RWPE2 (cell line): Measurements from ENCODE around the gene MAP7.

ENCODE experiments used
- ATAC-seq: fragments of 200-7000 bp; cut with Tn5 transposase; 3 replicates; pipeline ENCODE4 v1.9.1; 2021; ENCODE audit warnings: low read depth
- DNase-seq: peaks from one replicate; pipeline ENCODE4 v3.0.0-alpha.2; 2020; ENCODE audit warnings: low spot score
- H3K27ac ChIP-seq: fragments of 450-650 bp; 2 replicates; pipeline ENCODE4 v1.5.1; 2017; ENCODE audit warnings: mild to moderate bottlenecking; ENCODE audit not compliant: poor library complexity, severe bottlenecking
- H3K27me3 ChIP-seq: fragments of 250-450 bp; sonication (Bioruptor Pico); 2 replicates; pipeline ENCODE4 v1.5.1; 2021; ENCODE audit warnings: mild to moderate bottlenecking, moderate library complexity; ENCODE audit not compliant: insufficient read depth, poor library complexity, severe bottlenecking
- H3K36me3 ChIP-seq: fragments of 250-450 bp; sonication (Bioruptor Pico); 2 replicates; pipeline ENCODE4 v1.5.1; 2020; ENCODE audit warnings: low read depth, mild to moderate bottlenecking, moderate library complexity
- H3K4me1 ChIP-seq: fragments of 250-450 bp; sonication (Bioruptor Pico); 2 replicates; pipeline ENCODE4 v1.5.1; 2021; ENCODE audit warnings: mild to moderate bottlenecking, moderate library complexity; ENCODE audit not compliant: insufficient read depth, poor library complexity, severe bottlenecking
- H3K4me3 ChIP-seq: fragments of 250-450 bp; sonication (Bioruptor Pico); 2 replicates; pipeline ENCODE4 v1.5.1; 2021; ENCODE audit warnings: mild to moderate bottlenecking, moderate library complexity; ENCODE audit not compliant: severe bottlenecking
- H3K9me3 ChIP-seq: fragments of 250-450 bp; sonication (Bioruptor Pico); 2 replicates; pipeline ENCODE4 v1.5.1; 2021; ENCODE audit warnings: mild to moderate bottlenecking, moderate library complexity; ENCODE audit not compliant: severe bottlenecking
- TF ChIP-seq, protein P1 (sequence below): fragments of 450-650 bp; IDR thresholded peaks from one replicate; pipeline ENCODE4 v1.5.1; 2017; ENCODE audit warnings: mild to moderate bottlenecking, moderate library complexity; ENCODE audit not compliant: poor library complexity, severe bottlenecking

Gene MAP7

GRCh38 chr6:136341367-136341766 lies 208.9 kb downstream of the MAP7 start:
- ATAC-seq (no peak), DNase-seq (no peak)
- Histone ChIP-seq H3K4me1 (no peaks in the 10 kb centered on the region), H3K36me3 (peaks cover 13% of the 10 kb centered on the region; the same call in 1 of the 2 replicates), H3K9me3 (no peaks in the 10 kb centered on the region), H3K27ac (no peak overlapping the region), H3K4me3 (no peak overlapping the region), H3K27me3 (no peaks in the 10 kb centered on the region)
- TF ChIP-seq, protein P1, sequence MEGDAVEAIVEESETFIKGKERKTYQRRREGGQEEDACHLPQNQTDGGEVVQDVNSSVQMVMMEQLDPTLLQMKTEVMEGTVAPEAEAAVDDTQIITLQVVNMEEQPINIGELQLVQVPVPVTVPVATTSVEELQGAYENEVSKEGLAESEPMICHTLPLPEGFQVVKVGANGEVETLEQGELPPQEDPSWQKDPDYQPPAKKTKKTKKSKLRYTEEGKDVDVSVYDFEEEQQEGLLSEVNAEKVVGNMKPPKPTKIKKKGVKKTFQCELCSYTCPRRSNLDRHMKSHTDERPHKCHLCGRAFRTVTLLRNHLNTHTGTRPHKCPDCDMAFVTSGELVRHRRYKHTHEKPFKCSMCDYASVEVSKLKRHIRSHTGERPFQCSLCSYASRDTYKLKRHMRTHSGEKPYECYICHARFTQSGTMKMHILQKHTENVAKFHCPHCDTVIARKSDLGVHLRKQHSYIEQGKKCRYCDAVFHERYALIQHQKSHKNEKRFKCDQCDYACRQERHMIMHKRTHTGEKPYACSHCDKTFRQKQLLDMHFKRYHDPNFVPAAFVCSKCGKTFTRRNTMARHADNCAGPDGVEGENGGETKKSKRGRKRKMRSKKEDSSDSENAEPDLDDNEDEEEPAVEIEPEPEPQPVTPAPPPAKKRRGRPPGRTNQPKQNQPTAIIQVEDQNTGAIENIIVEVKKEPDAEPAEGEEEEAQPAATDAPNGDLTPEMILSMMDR, result no peak

GRCh38 chr6:136338486-136338885 lies 211.7 kb downstream of the MAP7 start:
- Histone ChIP-seq H3K9me3 (no peaks in the 10 kb centered on the region), H3K27me3 (no peaks in the 10 kb centered on the region), H3K4me3 (no peak overlapping the region), H3K4me1 (no peaks in the 10 kb centered on the region), H3K36me3 (no peaks in the 10 kb centered on the region), H3K27ac (no peak overlapping the region)
- DNase-seq (no peak), ATAC-seq (no peak)
- TF ChIP-seq, protein P1, result no peak

DNA sequence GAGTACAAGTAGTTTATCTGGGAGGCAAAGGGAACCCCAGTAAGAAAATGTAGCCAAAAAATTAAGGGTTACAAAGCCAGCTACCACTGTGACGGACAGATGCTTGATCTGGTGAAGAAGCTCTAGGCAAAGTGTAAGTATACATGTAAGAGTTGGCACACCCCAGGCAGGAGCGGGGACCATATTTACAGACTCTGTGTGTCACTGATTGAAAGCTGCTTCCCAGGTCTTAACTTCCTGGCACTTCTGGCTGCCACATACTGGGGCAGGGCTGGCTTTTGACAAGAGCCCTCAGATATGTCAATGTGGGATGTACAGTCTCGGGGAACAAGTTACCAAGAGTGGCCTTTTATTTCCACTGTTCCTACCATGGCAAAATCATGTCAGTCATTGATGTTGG lies 212.6 kb downstream of the MAP7 start:
- Histone ChIP-seq H3K27me3 (no peaks in the 10 kb centered on the region), H3K4me3 (no peak overlapping the region), H3K4me1 (no peaks in the 10 kb centered on the region), H3K36me3 (no peaks in the 10 kb centered on the region), H3K27ac (no peak overlapping the region), H3K9me3 (no peaks in the 10 kb centered on the region)
- ATAC-seq (no peak), DNase-seq (no peak)
- TF ChIP-seq, protein P1, result no peak

- Histone ChIP-seq H3K4me3 (no peak overlapping the region), H3K4me1 (no peaks in the 10 kb centered on the region), H3K27ac (no peak overlapping the region), H3K27me3 (no peaks in the 10 kb centered on the region), H3K36me3 (no peaks in the 10 kb centered on the region), H3K9me3 (no peaks in the 10 kb centered on the region)
- TF ChIP-seq, protein P1, result no peak
- ATAC-seq, result no peak; the same call in 2 of the 3 replicates
- DNase-seq, result no peak
Observed at GRCh38 chr6:136337121-136337520, 213.1 kb downstream of the MAP7 start.

DNA sequence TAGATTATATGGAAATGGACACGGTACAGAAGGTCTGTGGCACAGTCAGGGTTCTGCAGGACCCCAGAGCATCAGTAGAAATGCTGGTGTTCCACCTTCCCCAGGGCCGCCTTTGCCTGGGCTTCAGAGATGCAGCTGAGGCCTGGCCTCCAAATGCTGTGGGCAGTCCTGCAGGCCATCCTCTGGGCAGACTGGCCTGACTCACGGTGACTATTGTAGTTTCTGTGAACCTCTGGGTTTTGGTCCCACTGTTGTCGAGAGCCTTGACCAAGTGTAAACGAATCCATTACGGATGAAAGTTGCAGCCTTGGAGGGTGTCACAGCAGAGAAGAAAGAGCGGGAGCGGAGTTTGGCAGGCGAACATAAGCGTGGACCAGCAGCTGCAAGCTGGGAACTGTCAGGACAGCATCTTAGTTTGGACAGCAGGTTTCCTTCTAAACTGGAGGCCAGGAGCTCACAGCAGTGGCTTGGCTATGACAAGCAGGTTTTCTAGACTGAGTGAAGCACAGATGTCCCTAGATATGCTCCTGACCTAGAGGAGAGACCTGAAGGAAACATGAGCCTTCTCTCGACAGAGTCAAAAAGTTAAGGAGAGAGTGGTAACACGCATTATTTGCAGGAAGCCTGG lies 214.4 kb downstream of the MAP7 start:
- Histone ChIP-seq H3K4me3 (no peak overlapping the region), H3K27ac (no peak overlapping the region), H3K4me1 (no peaks in the 10 kb centered on the region), H3K27me3 (no peaks in the 10 kb centered on the region), H3K36me3 (no peaks in the 10 kb centered on the region), H3K9me3 (no peaks in the 10 kb centered on the region)
- no peak for ATAC-seq
- TF ChIP-seq, protein P1, result no peak
- DNase-seq, result no peak
